GM21786 (cell line): ENCODE data around the gene SMPD3.
"Not testable (repeated sequence)": the region's sequence is repeated elsewhere in the genome, so short reads cannot be mapped to it uniquely, and the experiment has no call there.

Experiments used
- ATAC-seq: cut with Tn5 transposase; IDR thresholded peaks from one replicate; pipeline ENCODE4 v1.9.1; 2021; ENCODE audit not compliant: unreplicated experiment

The SMPD3 gene

DNA sequence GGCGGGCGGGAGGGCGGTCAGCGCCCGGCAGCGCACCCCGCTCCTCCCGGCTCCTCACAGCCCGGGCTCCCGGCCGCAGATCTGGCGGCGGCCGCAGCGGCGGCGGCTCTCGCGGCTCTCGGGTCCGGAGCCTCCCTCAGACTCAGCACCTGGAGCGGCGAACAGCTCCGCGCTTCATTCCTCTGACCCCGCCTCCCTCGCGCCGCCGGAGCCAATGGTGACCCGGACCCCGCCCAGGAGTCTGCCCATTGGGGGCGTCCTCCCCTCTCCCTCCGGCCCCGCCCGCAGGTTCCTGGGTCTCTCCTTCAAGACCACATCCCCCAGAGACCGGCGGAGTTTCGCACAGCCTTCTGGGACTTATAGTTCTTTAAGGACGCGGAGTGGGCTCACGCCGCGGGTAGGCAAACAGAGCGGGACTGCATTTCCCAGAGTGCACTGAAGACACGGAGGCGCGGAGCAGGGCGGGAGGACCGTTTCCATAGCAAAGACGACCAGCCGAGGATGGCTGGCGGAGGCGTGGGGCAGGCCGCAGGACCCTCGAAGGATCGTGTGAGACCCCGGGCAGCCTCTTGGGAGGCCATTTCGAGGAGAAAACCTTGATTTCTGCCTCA lies at the start of gene SMPD3:
TSS of gene SMPD3 (minus strand) at position 149 of the 611 bp plus-strand sequence. CDS start 76,327 bp downstream, outside the sequence.
- peak; percentile 89 for ATAC-seq

- ATAC-seq: no peak
These were observed 48.4 kb upstream of the SMPD3 start for GRCh38 chr16:68496689-68497088.

DNA sequence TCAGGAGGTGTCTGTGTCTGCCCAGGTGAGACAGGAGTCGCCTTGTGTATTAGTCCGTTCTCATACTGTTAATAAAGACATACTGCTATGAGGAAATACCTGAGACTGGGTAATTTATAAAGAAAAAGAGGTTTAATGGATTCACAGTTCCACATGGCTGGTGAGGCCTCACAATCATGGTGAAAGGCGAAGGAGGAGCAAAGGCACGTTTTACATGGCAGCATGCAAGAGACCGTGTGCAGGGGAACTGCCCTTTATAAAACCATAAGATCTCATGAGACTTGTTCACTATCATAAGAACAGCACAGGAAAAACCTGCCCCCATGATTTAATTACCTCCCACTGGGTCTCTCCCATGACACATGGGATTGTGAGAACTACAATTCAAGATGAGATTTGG lies 46.0 kb upstream of the SMPD3 start:
- not testable (repeated sequence) for ATAC-seq

GRCh38 chr16:68493412-68494070 lies 45.2 kb upstream of the SMPD3 start:
- no peak for ATAC-seq

DNA sequence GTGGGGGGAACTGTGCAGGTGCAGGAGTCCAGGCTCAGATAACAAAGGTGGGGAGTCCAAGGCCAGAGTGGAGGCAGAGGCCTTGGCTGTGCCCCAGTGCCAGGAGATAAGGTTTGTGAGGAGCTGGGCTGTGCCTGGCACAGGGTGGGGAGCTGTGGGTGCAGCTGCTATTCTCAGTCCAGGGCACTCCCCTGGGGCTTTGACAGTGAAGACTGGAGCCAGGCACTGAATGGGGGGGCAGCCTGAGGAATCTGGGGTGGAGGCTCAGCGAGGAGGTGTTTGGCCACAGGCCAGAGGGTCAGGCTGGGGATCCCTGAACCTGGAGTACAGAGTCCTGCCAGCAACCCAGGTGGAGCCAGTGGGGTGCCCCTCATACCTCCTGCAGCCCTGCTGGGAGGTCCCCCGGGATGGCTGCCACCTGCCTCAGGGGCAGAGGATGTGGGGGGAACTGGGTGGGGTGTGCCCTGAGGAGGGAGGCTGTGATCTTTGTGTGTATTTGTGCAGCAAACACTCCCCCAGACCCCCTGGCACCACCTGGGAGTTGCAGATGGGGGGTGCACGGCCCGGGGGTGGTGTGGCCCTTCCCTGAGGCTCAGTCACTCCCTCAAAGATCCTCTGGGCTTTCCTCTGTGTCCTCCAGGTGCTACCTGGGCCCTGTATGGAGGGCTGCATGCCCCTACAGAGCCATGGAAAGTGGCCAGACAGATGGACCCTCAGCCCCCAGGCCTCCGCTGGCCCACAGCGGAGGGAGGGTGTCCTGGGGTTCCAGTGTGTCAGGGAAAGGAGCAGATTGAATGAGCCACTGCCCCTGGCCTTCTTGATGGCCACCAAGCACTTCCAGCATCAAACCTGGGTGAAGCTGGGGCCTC lies 44.5 kb upstream of the SMPD3 start:
- no peak for ATAC-seq

GRCh38 chr16:68492151-68492542 lies 43.8 kb upstream of the SMPD3 start:
- ATAC-seq: no peak

- ATAC-seq: no peak
These were observed 43.3 kb upstream of the SMPD3 start for GRCh38 chr16:68491576-68491950.

DNA sequence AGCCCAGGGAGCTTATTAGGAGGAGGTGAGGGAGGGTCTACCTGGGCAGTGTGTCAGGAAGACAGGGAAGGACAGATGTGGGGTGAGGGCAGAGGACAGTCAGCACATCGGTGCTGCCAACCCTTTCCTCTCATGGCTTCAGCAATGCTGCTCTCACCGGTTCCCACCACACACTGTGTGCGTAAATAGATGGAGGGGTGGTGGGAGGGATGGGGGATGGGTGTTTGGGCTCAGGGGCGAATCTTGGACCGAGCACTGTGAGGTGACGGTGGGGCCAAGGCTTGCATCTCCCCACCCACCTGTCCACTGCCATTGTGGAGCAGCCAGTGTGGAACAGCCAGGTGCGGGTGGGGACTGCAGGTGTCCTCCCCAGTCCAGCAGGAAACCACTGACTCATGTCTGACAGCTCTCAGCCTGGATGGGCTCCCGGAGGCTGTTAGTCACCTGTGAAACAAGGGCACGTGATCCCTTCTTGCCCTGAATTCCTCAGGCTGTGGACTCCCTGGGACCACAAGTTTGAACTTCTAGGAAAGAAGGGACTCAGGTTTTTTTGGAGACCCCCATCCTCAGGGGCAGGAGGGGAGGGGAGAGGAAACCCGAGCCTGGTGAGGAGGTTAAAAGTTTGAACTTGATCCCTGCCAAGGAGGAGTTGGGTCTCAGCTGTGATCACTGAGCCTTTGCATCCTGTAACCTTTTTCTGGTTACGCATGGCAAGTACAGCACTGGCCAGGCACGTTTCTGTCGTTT lies 42.7 kb upstream of the SMPD3 start:
- peak; percentile 57 for ATAC-seq

DNA sequence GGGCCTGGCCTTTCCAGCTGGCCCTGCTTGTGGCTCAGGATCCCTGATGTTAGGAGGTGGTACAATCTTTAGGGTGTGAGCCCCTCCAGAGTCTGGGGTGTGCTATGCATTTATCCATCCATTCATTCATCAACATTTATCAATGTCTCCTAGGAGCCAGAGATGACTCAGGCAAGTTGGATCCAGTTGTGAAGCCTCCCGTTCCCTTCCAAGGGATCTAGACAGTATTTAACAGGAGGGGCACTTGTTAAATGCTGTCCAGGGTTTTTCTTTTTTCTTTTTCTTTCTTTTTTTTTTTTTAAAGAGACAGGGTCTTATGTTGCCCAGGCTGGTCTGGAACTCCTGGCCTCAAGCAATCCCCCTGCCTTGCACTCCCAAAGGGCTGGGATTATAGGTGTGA lies 42.0 kb upstream of the SMPD3 start:
- ATAC-seq: no peak

GRCh38 chr16:68488554-68488953 lies 40.2 kb upstream of the SMPD3 start:
- no peak for ATAC-seq

DNA sequence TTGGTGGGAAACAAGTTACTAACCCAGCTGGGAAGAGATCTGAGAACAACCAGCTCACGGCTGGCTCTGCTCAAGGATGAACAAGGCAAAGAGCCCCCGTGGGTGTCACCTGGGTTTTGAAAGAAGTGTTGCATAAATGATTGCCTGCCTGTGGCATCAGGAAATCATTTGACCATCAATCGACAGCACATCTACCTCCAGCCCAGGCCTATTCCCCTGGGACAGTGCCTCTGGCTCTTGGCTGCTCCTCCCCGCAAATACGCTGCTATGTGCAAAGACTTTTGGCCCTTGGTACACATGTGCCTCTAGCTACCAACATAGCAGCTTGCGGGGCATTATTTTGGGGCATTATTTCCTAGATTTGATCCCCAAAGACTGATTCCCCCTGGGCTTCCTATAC lies 39.4 kb upstream of the SMPD3 start:
- no peak for ATAC-seq

- ATAC-seq: no peak
These were observed 38.9 kb upstream of the SMPD3 start for GRCh38 chr16:68487203-68487514.

GRCh38 chr16:68486502-68487202 lies 38.3 kb upstream of the SMPD3 start:
- no peak for ATAC-seq

DNA sequence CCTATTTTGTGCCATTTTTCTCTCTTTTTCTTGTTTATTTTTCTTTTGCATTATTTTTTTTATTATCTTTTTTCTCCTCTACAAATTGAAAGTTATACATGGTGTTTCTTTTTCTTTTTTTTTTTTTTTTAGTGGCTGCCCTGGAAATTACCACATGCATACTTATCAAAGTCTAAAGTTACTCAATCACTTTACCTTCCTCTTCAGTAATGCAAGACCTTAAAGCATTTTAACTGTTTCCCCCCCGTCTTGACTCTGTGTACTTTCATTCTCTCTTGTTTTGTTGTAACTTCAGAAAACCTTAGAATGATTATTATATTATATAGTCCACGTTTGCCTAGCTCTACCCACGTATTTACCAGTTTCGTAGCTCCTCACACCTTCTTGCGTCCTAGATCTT lies 33.3 kb upstream of the SMPD3 start:
- no peak for ATAC-seq

DNA sequence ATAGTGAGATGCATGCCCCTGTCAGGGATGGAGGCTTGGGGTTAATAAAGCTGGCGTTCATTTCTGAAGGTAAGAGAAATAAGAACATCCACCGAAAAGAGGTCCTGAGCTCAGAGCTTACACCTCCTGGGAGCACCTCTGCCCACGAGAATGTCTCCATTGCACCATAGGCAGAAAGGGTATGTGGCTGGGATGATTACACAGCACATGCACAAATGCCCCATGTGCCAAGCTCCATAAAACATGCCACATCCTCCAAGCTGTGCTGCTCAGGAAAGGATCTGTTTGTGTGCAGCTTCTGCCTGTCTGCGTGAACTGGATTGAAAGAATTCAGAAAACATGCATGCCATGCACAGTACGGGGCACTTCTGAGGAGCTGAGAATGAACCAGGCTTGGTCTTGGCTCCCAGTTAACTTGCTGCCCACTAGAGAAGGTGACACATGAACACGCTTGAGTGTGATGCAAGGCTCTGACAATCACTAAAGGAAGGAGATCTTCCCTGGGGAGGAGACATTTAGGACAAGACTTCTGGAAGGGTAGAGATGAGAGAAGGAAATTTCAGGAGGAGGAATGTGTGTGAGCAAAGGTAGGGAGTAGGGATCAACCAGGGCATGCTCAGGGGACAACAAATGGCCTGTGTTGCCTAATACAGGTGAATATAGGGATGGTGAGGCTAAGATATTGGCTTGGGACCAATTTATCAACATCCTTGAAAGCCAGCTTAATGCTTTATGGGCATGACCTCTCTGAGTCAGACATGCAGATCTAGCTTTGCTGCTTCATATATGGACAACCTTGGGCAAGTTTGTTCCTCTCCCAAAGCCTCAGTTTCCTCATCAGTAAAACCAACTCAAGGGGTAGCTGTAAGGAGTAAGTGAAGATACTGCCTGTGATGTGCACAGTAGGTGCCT lies 32.0 kb upstream of the SMPD3 start:
- no peak for ATAC-seq

DNA sequence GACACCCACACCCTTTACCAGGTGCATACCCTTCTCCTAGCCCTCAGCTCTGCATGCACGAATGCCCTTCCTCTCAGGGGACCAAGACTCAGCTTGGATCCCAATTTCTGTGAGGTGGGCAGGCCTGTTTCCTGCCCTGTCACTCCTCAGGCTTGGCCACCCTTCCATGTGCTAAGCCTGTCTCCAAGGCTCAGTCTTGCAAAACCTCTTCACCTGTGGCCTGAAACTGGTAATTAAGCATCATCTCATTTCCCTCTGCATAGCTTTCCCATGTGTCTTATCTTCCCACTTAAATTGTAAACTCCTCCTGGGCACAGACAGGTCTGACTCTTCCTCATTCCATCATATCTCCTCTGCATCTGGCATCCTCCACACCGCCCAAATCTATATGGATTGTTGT lies 31.0 kb upstream of the SMPD3 start:
- no peak for ATAC-seq

DNA sequence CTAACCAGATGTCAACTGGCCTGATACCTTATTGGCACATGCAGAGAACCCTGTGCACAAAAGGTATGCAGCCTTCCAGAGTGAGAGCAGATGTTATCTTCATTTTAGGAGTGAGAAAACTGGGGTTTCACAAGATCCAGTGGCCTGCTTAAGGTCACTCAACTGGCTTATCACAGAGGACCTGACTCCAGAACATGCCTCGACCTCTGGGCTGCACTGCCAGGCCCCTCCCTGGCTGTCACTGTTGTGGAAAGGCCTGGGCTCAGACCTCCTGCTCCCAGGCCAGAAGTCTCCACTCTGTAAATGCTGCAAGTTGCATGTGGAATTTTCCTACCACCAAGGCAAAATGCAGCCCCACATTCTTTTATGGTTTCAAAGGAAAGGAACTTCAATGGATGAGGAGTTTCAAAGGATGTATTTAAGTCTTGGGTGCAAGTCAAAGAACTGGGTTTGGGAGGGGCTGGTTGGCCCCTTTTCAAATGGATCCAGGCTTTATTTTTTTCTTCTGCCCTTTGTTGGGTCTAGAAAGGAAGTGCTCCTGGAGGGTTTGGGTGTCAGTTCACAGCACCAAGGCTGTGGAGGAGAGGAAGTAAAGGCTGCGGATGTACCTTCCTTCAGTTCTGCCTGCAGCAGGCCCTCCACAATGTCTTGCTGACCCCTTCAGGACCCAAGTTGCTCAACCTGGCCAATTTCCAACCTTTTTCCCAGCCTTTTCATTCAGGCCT lies 30.4 kb upstream of the SMPD3 start:
- no peak for ATAC-seq

- ATAC-seq: no peak
These were observed 26.8 kb upstream of the SMPD3 start for GRCh38 chr16:68475071-68475470.

DNA sequence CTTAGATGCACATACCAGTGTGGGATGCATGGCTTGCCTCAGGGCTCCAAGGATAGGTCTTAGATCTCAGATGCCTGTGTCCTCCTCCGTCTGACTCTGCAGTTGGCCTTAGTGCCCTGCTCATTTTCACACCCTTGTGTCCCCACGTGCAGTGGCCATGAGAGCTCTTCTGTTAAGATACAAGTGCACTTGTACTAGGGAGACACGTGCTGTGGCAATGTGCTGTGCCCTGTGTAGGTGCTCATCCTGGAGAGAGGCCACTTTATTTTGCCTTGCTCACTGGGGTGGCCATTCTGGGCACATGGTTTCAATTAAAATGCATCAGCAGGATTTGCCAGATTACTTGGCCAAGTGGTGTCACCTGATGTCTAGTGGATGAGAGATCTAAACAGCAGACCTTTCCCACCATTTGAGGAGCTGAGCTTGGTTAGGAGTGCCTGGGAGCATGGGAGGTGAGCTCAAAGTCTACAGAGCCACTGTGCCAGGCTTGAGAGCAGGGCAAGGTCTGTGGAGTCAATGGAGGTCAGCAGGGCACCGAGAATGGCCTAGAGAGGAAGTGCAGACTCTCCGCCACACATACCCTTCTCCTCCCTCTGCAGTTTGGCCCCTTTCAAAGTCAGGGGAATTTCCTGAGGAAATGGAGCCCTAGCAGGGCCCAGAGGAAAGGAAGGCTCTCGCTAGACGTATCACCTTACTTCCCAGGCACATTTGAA lies 25.2 kb upstream of the SMPD3 start:
- no peak for ATAC-seq
